Tibial nerve (tissue), 4 donors: ENCODE measurements around the gene RUFY4. TPM values are rescaled to one million over a fixed set of nuclear protein-coding genes. Genes with fewer than 3 reads are reported as not detected.

Source experiments
- DNase-seq, 2 donors: peaks; one replicate each; pipeline ENCODE4 v3.0.0-alpha.2; 2019; ENCODE audit warnings: low spot score in 2 of 2
- H3K27ac ChIP-seq, 4 donors: fragments of 200-600 bp; sonication (generic) in 3 of 4; one replicate each; pipeline ENCODE4 v1.5.1; 2017 to 2019; ENCODE audit warnings: mild to moderate bottlenecking in 1 of 4
- H3K27me3 ChIP-seq, 2 donors: fragments of 200-600 bp; sonication (generic) in 1 of 2; one replicate each; pipeline versions ENCODE4 v1.5.1 to v1.6.0; 2017 to 2019
- H3K36me3 ChIP-seq, 3 donors: fragments of 200-600 bp; sonication (generic); one replicate each; pipeline ENCODE4 v1.5.1; 2018 to 2019
- H3K4me1 ChIP-seq, 4 donors: fragments of 200-600 bp; sonication (generic) in 3 of 4; one replicate each; pipeline ENCODE4 v1.5.1; 2017 to 2019
- H3K4me3 ChIP-seq, 4 donors: fragments of 200-600 bp; sonication (generic) in 3 of 4; one replicate each; pipeline ENCODE4 v1.5.1; 2017 to 2019; ENCODE audit warnings: mild to moderate bottlenecking in 1 of 4, moderate library complexity in 1 of 4
- H3K9me3 ChIP-seq, 4 donors: fragments of 200-600 bp; sonication (generic) in 3 of 4; one replicate each; pipeline ENCODE4 v1.5.1; 2017 to 2019
- EP300 ChIP-seq, 2 donors: sonication (generic); formaldehyde crosslinking; IDR thresholded peaks; one replicate each; pipeline ENCODE4 v1.6.1; 2017; ENCODE audit warnings: antibody characterized with exemption in 2 of 2, mild to moderate bottlenecking in 1 of 2
- POLR2A ChIP-seq, 2 donors: fragments of 450-650 bp; IDR thresholded peaks; one replicate each; pipeline ENCODE4 v1.6.1; 2017; ENCODE audit warnings: antibody characterized with exemption in 2 of 2, mild to moderate bottlenecking in 2 of 2, moderate library complexity in 2 of 2
- WGBS, 2 donors: methylation state at CpG; one replicate each; pipeline ENCODE4 v1.1.5; 2018; 5-methylcytosine and 5-hydroxymethylcytosine counted together
- total RNA-seq, 4 donors: library from RNA; depleted of rRNA; stranded (reverse); fragments of >200 nt; gene quantifications; one replicate each; pipeline ENCODE4 v1.1.0, GENCODE V29; 2016
- TF ChIP-seq, protein P1 (sequence below), 5 experiments: fragments of 200-600 bp in 3 of 5; fragments of 450-650 bp in 2 of 5; sonication (generic) in 3 of 5; IDR thresholded peaks; one replicate each; pipeline ENCODE4 v1.5.1; 2016 to 2019; ENCODE audit warnings: antibody characterized with exemption in 5 of 5, mild to moderate bottlenecking in 3 of 5, moderate library complexity in 2 of 5

The RUFY4 gene
- total RNA-seq, 4 donors from 2014 or later = not detected

DNA sequence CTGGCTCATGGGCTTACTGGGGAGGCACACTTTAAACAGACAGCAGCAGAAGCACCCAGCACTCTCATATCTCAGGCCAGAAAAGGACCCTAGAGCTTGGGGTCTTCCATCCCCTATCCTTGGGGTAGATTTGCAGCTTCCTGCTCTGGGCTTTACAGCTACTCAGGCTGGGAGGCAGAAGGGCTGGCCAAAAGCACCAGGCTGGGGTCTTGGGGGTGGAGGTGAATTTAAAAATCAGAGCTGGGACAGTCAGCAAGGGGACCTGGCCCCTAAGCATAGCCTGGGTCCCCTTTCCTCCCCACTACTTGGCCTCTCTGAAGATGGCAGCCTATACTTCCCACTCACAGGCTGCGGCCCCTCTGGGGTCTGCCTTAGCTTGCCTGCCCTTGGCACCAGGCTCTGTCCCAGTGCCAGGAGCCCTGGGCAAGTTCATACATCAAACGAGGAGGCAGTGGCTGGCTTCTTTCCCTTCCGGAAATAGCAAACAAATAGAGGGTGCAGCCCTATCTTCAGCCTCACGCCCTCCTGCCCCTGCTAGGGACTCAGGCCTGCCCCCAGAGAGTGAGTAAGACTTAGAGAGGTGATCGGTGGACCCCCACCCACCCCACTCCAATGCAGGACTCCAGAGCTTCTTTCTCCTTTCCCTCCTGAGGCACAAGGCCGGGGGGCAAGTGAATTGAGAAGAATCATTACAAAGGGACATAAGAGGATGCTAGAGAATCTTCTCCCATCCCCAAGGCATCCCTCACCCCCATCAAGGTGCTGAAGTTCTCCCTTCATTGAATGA is 40.3 kb upstream of the RUFY4 start:
- peaks cover 0 to 18% (median 3%) of the 10 kb centered on the region in 4 donors for H3K4me1 ChIP-seq
- WGBS, 2 donors = 51 to 57% methylated on average over 6 of the region's 6 CpGs
- TF ChIP-seq EP300 (IDR thresholded peaks at IDR 0.05) (no peak), POLR2A (IDR thresholded peaks at IDR 0.05) (no peak)
- TF ChIP-seq, protein P1, sequence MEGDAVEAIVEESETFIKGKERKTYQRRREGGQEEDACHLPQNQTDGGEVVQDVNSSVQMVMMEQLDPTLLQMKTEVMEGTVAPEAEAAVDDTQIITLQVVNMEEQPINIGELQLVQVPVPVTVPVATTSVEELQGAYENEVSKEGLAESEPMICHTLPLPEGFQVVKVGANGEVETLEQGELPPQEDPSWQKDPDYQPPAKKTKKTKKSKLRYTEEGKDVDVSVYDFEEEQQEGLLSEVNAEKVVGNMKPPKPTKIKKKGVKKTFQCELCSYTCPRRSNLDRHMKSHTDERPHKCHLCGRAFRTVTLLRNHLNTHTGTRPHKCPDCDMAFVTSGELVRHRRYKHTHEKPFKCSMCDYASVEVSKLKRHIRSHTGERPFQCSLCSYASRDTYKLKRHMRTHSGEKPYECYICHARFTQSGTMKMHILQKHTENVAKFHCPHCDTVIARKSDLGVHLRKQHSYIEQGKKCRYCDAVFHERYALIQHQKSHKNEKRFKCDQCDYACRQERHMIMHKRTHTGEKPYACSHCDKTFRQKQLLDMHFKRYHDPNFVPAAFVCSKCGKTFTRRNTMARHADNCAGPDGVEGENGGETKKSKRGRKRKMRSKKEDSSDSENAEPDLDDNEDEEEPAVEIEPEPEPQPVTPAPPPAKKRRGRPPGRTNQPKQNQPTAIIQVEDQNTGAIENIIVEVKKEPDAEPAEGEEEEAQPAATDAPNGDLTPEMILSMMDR (IDR thresholded peaks at IDR 0.05) = no peak

DNA sequence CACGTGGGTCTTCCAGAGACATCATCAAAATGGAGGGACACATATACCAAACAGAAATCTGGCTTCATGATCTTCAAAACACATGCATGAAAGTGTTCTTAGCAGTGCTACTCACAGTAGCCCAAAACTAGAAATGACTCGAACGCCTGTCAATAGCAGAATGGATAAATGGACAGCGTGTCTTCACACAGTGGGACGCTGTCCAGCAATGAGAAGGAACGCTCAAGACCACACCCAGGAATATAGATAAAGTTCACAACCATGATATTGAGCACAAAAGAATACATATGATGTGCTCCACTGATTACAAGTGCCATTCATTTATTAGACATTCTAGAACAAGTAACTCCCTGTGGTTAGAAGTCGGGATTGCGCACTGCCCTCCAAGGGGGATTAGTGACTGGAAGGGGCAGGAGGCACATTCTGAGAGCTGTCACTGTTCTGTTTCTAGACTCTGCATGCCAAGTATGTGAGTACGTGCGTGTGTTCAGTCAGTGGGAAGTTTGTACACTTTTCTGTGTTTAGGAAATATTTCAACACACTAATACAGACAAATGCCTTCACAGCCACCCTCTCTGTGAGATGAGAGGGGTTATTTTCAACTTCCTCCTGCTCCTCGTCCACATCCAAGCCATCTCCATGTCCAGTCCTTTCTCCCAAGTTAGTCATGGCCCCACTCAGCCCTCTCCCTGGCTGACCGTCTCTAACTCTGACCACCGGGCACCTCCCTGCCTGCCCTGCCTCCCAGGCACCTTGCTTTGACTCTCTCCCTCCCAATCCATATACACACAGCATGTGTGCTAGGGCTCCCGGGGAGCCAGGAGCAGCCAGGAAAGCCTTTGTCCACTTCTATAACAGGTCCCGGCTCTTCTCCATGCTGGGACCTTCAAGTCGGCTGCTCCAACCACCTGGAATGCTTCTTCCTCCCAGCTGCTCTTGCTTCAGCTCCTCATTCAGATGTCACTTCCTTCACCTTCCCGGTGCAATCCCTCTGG is 39.4 kb upstream of the RUFY4 start:
- Histone ChIP-seq H3K9me3 (no peaks in the 10 kb centered on the region), H3K36me3 (no peaks in the 10 kb centered on the region), H3K4me1 (peaks cover 0 to 27% (median 4%) of the 10 kb centered on the region in 4 donors), H3K4me3 (no peak overlapping the region), H3K27me3 (no peaks in the 10 kb centered on the region), H3K27ac (peak overlapping the region in 1 of 4 donors; percentile 14)
- TF ChIP-seq EP300 (IDR thresholded peaks at IDR 0.05) (no peak), POLR2A (IDR thresholded peaks at IDR 0.05) (no peak)
- TF ChIP-seq, protein P1 (IDR thresholded peaks at IDR 0.05) = no peak
- DNase-seq = no peak
- WGBS, 2 donors = 53 to 63% methylated on average over 17 of the region's 17 CpGs

More for the DNA sequence above, 40.3 kb upstream of the RUFY4 start:
- H3K4me3 ChIP-seq = no peak overlapping the region
- no peaks in the 10 kb centered on the region for H3K9me3 ChIP-seq
- H3K36me3 ChIP-seq = no peaks in the 10 kb centered on the region
- no peaks in the 10 kb centered on the region for H3K27me3 ChIP-seq
- H3K27ac ChIP-seq = peak overlapping the region in 1 of 4 donors; percentile 14
- no peak for DNase-seq

DNA sequence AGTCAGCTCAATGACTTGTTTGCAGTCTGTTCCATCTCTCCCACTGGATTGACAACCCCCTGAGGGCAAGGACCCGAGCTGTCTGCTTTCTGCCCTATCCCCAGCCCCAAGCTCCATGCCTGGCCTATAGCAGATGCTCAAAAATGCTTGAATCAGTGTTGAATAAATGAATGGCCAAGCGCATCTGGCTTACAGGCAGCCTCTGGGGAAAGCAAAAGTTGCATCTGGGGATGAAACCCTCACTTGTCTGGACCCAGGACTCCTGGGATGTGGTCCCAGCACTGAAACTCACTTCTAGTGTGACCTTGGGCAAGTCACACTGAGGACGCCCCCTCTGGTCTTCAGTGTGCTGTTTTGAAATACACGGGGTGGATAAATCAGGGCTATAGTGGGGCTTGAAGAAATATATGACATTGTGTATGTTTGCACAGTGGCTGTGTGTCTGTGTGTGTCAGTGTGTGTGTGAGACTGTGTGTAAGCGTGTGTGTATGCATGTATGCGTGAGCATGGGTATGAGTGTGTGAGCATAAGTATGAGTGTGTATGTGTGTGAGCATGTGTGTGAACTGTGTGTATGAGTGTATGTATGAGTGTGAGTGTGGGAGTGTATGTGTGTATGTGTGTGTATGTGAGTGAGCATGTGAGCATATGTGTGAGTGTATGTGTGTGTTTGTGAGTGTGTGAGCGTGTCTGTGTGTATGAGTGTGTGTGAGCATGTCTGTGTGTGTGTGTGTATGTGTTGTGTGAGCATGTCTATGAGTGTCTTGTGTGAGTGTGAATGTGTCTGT is 38.5 kb upstream of the RUFY4 start:
- 89 to 92% methylated on average over 7 of the region's 7 CpGs for WGBS, 2 donors
- TF ChIP-seq, protein P1 (IDR thresholded peaks at IDR 0.05) = no peak
- TF ChIP-seq EP300 (IDR thresholded peaks at IDR 0.05) = no peak
- TF ChIP-seq POLR2A (IDR thresholded peaks at IDR 0.05) = no peak
- no peak overlapping the region for H3K4me3 ChIP-seq
- H3K9me3 ChIP-seq = no peaks in the 10 kb centered on the region
- no peak for DNase-seq
- peaks cover 0 to 27% (median 4%) of the 10 kb centered on the region in 4 donors for H3K4me1 ChIP-seq
- H3K27ac ChIP-seq = no peak overlapping the region
- H3K36me3 ChIP-seq = no peaks in the 10 kb centered on the region
- H3K27me3 ChIP-seq = no peaks in the 10 kb centered on the region

DNA sequence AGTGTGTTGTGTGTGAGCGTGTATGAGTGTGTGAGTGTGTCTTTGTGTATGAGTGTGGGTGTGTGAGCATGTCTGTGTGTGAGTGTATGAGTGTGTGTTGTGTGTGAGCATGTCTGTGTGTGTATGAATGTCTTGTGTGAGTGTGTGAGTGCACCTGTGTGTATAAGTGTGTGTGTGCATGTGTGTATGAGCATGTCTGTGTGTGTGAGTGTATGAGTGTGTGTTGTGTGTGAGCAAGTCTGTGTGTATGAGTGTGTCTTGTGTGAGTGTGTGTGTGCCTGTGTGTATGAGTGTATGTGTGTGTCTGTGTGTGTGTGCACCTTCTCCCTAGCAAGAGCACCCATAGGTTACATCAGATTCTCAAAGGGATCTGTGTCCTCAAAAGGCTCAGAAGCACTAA is 37.8 kb upstream of the RUFY4 start:
- Histone ChIP-seq H3K27ac (no peak overlapping the region), H3K36me3 (no peaks in the 10 kb centered on the region), H3K4me3 (no peak overlapping the region), H3K9me3 (no peaks in the 10 kb centered on the region), H3K27me3 (no peaks in the 10 kb centered on the region), H3K4me1 (peaks cover 0 to 27% (median 4%) of the 10 kb centered on the region in 4 donors)
- 92 to 96% methylated on average over 1 of the region's 1 CpG for WGBS, 2 donors
- TF ChIP-seq POLR2A (IDR thresholded peaks at IDR 0.05) (no peak), EP300 (IDR thresholded peaks at IDR 0.05) (no peak)
- TF ChIP-seq, protein P1 (IDR thresholded peaks at IDR 0.05) = no peak
- no peak for DNase-seq
